ENCODE data around the gene HAGHL. TPM values are rescaled to one million over a fixed set of nuclear protein-coding genes. Genes with fewer than 3 reads are reported as not detected.

The HAGHL gene
- total RNA-seq, 4 donors from 2014 or later: 3.2 to 7.1 (median 4.8) TPM

DNA sequence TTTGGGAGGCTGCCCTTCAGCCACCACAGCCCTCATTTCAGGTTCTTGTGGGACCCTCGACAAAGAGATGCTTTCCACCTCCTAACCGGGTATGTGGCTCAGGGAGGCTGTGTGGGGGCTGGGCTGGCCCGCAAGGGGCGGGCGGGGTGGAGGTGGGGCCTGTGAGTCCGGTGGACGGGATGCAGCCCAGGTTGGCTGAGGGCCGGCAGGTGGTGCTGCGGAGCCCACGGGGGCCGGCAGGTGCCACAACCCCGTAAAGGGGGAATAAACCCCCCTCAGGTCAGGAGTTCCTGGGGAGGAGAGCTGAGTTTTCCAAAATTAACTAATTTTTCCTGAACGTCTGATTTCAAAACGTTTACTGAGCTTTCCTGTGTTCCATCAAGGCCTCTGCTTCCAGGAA lies 18.8 kb downstream of the HAGHL start:
- H3K9me3 ChIP-seq: no peaks in the 10 kb centered on the region
- no peak overlapping the region for H3K4me3 ChIP-seq
- no peak for TF ChIP-seq POLR2AphosphoS5 (IDR thresholded peaks at IDR 0.05)
- TF ChIP-seq EP300 (IDR thresholded peaks at IDR 0.05): no peak
- no peak for TF ChIP-seq POLR2A (IDR thresholded peaks at IDR 0.05)
- TF ChIP-seq, protein P1, sequence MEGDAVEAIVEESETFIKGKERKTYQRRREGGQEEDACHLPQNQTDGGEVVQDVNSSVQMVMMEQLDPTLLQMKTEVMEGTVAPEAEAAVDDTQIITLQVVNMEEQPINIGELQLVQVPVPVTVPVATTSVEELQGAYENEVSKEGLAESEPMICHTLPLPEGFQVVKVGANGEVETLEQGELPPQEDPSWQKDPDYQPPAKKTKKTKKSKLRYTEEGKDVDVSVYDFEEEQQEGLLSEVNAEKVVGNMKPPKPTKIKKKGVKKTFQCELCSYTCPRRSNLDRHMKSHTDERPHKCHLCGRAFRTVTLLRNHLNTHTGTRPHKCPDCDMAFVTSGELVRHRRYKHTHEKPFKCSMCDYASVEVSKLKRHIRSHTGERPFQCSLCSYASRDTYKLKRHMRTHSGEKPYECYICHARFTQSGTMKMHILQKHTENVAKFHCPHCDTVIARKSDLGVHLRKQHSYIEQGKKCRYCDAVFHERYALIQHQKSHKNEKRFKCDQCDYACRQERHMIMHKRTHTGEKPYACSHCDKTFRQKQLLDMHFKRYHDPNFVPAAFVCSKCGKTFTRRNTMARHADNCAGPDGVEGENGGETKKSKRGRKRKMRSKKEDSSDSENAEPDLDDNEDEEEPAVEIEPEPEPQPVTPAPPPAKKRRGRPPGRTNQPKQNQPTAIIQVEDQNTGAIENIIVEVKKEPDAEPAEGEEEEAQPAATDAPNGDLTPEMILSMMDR (IDR thresholded peaks at IDR 0.05): no peak
- no peaks in the 10 kb centered on the region for H3K36me3 ChIP-seq
- peaks cover 5% of the 10 kb centered on the region for H3K4me1 ChIP-seq
- no peak for DNase-seq (ENCODE audit: low spot score in 2 of 2)
- peaks cover 3% of the 10 kb centered on the region for H3K27me3 ChIP-seq
- no peak overlapping the region for H3K27ac ChIP-seq
- WGBS: 5% methylated on average over 14 of the region's 14 CpGs

DNA sequence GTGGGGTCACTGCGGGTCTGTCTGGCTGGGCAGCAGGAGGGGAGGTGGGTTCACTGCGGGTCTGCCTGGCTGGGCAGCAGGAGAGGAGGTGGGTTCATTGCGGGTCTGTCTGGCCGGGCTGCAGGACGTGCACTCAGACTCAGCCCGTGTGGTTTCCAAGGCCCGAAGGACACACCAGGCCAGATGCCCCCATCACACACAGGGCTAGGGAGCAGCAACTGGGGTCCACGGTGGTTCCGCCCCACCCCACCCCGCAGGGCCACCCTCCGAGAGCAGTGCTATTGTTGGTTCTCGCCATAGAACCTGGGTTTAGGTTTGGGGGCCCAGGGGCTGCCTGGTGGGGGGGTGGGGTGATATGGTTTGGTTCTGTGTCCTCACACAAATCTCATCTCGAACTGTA lies 19.7 kb downstream of the HAGHL start:
- TF ChIP-seq EP300 (IDR thresholded peaks at IDR 0.05) (no peak), POLR2AphosphoS5 (IDR thresholded peaks at IDR 0.05) (no peak), POLR2A (IDR thresholded peaks at IDR 0.05) (no peak)
- TF ChIP-seq, protein P1 (IDR thresholded peaks at IDR 0.05): no peak
- no peak for DNase-seq (ENCODE audit: low spot score in 2 of 2)
- peaks cover 5% of the 10 kb centered on the region for H3K27me3 ChIP-seq
- H3K4me3 ChIP-seq: no peak overlapping the region
- H3K27ac ChIP-seq: no peak overlapping the region
- no peaks in the 10 kb centered on the region for H3K9me3 ChIP-seq
- WGBS: 43% methylated on average over 1 of the region's 13 CpGs
- H3K4me1 ChIP-seq: peaks cover 1% of the 10 kb centered on the region
- no peaks in the 10 kb centered on the region for H3K36me3 ChIP-seq

DNA sequence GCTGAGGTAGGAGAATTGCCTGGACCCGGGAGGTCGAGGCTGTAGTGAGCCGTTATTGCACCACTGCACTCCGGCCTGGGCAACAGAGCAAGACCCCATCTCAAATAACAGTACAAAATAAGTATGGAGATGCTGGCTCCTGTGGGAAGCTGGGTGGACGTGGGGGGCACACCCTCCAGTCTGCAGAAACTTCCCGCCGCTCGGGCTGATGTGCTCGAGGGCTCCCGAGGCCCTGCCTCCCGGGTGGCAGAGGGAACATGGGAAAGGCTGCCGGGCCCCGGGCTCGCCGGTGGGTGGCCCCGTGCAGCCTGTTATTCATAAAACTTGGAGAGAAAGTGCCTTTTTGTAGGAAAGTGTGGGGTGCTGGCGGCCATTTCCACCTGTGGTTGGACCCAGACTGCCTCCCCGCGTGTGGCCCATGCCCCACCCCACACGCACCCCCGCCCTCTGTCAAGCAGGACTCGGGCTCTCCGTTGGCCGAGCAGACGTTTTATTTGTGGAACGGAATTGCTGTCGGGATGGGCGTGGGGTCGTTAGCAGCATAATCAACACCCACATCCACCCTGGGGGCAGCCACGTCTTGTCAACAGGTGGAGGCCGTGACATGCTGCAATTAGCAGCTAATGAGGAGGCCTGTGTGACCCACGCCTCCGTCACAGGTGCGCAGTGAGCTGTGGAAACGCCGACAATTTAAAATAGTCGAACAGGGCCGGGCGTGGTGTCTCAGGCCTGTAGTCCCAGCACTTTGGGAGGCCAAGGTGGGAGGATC lies 21.3 kb downstream of the HAGHL start:
- TF ChIP-seq, protein P1 (IDR thresholded peaks at IDR 0.05): no peak
- TF ChIP-seq POLR2A (IDR thresholded peaks at IDR 0.05) (no peak), EP300 (IDR thresholded peaks at IDR 0.05) (no peak), POLR2AphosphoS5 (IDR thresholded peaks at IDR 0.05) (no peak)
- Histone ChIP-seq H3K27ac (no peak overlapping the region), H3K4me1 (peaks cover 7% of the 10 kb centered on the region)

DNA sequence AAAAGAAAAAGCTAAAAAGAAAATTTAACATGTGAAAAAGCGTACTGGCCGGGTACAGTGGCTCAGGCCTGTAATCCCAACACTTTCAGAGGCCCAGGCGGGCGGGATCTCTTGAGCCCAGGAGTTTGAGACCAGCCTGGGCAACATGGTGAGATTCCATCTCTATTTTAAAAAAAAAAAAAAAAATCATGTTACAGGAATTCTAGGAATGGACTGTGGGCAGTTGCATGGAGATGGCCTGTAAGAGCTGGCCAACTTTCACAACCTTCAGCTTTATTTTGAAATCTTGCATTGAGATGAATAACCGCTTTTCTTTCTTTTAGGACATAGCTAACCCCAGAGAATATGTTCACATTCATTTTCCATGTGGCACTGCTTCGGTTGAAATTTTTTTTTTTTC lies 22.1 kb downstream of the HAGHL start:
- DNase-seq (ENCODE audit: low spot score in 2 of 2): no peak
- Histone ChIP-seq H3K27ac (no peak overlapping the region), H3K9me3 (no peaks in the 10 kb centered on the region), H3K27me3 (peaks cover 23% of the 10 kb centered on the region), H3K4me3 (no peak overlapping the region), H3K36me3 (no peaks in the 10 kb centered on the region), H3K4me1 (peaks cover 7% of the 10 kb centered on the region)
- TF ChIP-seq, protein P1 (IDR thresholded peaks at IDR 0.05): no peak
- TF ChIP-seq POLR2AphosphoS5 (IDR thresholded peaks at IDR 0.05) (no peak), POLR2A (IDR thresholded peaks at IDR 0.05) (no peak), EP300 (IDR thresholded peaks at IDR 0.05) (no peak)
- 87% methylated on average over 6 of the region's 6 CpGs for WGBS

More for the DNA sequence above, 21.3 kb downstream of the HAGHL start:
- 63% methylated on average over 16 of the region's 39 CpGs for WGBS
- H3K27me3 ChIP-seq: peaks cover 17% of the 10 kb centered on the region
- H3K36me3 ChIP-seq: no peaks in the 10 kb centered on the region
- no peak overlapping the region for H3K4me3 ChIP-seq
- DNase-seq (ENCODE audit: low spot score in 2 of 2): no peak
- no peaks in the 10 kb centered on the region for H3K9me3 ChIP-seq

DNA sequence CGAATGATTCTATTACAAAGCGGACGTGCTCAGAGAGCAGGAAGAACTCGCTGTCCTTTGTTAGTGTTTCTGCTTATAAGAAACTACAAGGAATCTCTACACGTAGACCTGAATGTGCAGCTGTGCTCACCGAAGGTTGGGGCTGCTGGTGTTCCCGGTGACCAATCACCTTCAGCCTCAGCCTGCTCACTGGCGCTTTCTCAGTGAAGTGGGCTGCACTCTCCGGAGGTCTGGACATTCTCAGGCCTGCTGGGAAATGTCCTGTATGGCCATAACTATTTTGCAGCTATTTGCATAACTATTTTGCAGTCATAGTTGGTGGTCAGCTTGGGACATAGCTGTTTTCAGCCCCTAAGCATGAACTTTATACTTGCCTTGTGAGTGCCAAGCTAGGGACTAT lies 23.6 kb downstream of the HAGHL start:
- TF ChIP-seq POLR2A (IDR thresholded peaks at IDR 0.05) (no peak), EP300 (IDR thresholded peaks at IDR 0.05) (no peak), POLR2AphosphoS5 (IDR thresholded peaks at IDR 0.05) (no peak)
- TF ChIP-seq, protein P1 (IDR thresholded peaks at IDR 0.05): no peak
- Histone ChIP-seq H3K9me3 (no peaks in the 10 kb centered on the region), H3K36me3 (no peaks in the 10 kb centered on the region), H3K27me3 (peaks cover 25% of the 10 kb centered on the region), H3K27ac (no peak overlapping the region), H3K4me1 (peaks cover 7% of the 10 kb centered on the region), H3K4me3 (no peak overlapping the region)
- WGBS: 74% methylated on average over 9 of the region's 9 CpGs
- no peak for DNase-seq (ENCODE audit: low spot score in 2 of 2)
